Measurements from ENCODE around the gene NPPB. TPM values are rescaled to one million over a fixed set of nuclear protein-coding genes. Genes with fewer than 3 reads are reported as not detected.
A peak's percentile ranks its signal among the peaks of the same experiment; 100 is the strongest.

Gene NPPB
- total RNA-seq, 2 donors from 2014 or later = 45.8 to 51.9 TPM

- Histone ChIP-seq H3K27me3 (ENCODE audit: control insufficient read depth, insufficient read depth, low read length, poor library complexity, severe bottlenecking) (no peaks in the 10 kb centered on the region), H3K4me1 (ENCODE audit: control insufficient read depth, insufficient read depth, low read length) (no peaks in the 10 kb centered on the region), H3K27ac (ENCODE audit: low read depth, low read length) (no peak overlapping the region), H3K9ac (ENCODE audit: extremely low read depth, low read length, poor library complexity, severe bottlenecking) (no peak overlapping the region), H3K9me3 (ENCODE audit: control insufficient read depth, low read length) (no peaks in the 10 kb centered on the region), H3K4me3 (ENCODE audit: low read length) (no peak overlapping the region), H3K36me3 (ENCODE audit: control insufficient read depth, insufficient read depth, low read length) (peaks cover 41% of the 10 kb centered on the region)
- Mint-ChIP-seq H3K4me1 (peaks cover 2% of the 10 kb centered on the region), H3K27ac (no peak overlapping the region), H3K4me3 (no peak overlapping the region), H3K36me3 (ENCODE audit: low read depth) (peaks cover 46% of the 10 kb centered on the region), H3K9me3 (no peaks in the 10 kb centered on the region), H3K27me3 (ENCODE audit: insufficient read depth) (no peaks in the 10 kb centered on the region)
- DNase-seq = peak; percentile 57
- TF ChIP-seq CTCF (conservative IDR thresholded peaks at IDR 0.05) = peak; percentile 37
- WGBS, 2 experiments (ENCODE audit: insufficient coverage in 1 of 2, insufficient read length in 1 of 2) = 81 to 83% methylated on average over 4 of the region's 5 CpGs
Observed at GRCh38 chr1:11845641-11846335, 13.0 kb downstream of the NPPB start.

- no peak for DNase-seq
- Histone ChIP-seq H3K27ac (ENCODE audit: low read depth, low read length) (no peak overlapping the region), H3K4me1 (ENCODE audit: control insufficient read depth, insufficient read depth, low read length) (no peaks in the 10 kb centered on the region), H3K27me3 (ENCODE audit: control insufficient read depth, insufficient read depth, low read length, poor library complexity, severe bottlenecking) (no peaks in the 10 kb centered on the region), H3K36me3 (ENCODE audit: control insufficient read depth, insufficient read depth, low read length) (peaks cover 67% of the 10 kb centered on the region), H3K9ac (ENCODE audit: extremely low read depth, low read length, poor library complexity, severe bottlenecking) (no peak overlapping the region), H3K4me3 (ENCODE audit: low read length) (no peak overlapping the region), H3K9me3 (ENCODE audit: control insufficient read depth, low read length) (no peaks in the 10 kb centered on the region)
- no peak overlapping the region for H3K27ac Mint-ChIP-seq
- no peaks in the 10 kb centered on the region for H3K27me3 Mint-ChIP-seq (ENCODE audit: insufficient read depth)
- peaks cover 61% of the 10 kb centered on the region for H3K36me3 Mint-ChIP-seq (ENCODE audit: low read depth)
- no peak overlapping the region for H3K4me3 Mint-ChIP-seq
- H3K9me3 Mint-ChIP-seq = no peaks in the 10 kb centered on the region
- 94 to 95% methylated on average over 16 to 19 of the region's 19 CpGs for WGBS, 2 experiments (ENCODE audit: insufficient coverage in 1 of 2, insufficient read length in 1 of 2)
- peaks cover 2% of the 10 kb centered on the region for H3K4me1 Mint-ChIP-seq
- no peak for TF ChIP-seq CTCF (conservative IDR thresholded peaks at IDR 0.05)
Observed at GRCh38 chr1:11842154-11843041, 16.3 kb downstream of the NPPB start.

DNA sequence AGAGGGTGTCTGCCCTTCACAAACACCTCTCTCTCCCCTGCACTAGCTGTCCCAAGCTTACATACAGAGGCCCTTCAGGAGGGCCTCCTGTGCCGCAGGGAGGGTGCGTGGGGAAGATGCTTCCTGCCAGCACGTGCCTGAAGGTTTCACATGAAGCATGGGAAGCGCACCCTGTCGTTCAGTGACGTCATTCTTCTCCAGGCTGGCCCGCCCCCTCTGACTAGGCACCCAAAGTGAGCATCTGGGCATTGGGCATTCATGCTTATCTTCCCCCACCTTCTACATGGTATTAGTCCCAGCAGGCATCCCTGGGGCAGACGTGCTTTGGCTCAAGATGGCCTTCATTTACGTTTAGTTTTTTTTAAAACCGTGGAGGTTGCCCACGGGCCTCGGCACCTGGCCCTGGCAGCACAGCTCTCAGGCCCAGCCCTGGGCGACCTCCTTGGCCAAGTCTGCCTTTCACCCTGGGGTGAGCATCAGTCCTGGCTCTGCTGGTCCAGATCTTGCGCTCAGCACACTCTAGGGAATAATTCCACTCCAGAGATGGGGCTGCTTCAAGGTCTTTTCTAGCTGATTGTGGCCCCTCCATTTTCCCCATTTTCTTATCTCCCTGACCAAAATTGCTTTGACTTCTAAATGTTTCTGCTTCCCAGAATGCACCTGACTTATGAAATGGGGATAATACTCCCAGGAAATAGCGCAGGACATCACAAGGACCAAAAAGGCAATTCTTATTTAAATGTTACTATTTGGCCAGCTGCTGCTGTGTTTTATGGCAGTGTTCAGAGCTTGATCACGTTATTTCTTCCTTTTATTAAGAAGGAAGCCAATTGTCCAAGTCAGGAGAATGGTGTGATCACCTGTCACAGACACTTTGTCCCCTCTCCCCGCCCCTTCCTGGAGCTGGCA, 17.2 kb downstream of the NPPB start:
- Mint-ChIP-seq H3K27ac (no peak overlapping the region), H3K4me1 (peaks cover 2% of the 10 kb centered on the region), H3K9me3 (no peaks in the 10 kb centered on the region), H3K4me3 (no peak overlapping the region), H3K27me3 (ENCODE audit: insufficient read depth) (no peaks in the 10 kb centered on the region), H3K36me3 (ENCODE audit: low read depth) (peaks cover 59% of the 10 kb centered on the region)
- Histone ChIP-seq H3K4me1 (ENCODE audit: control insufficient read depth, insufficient read depth, low read length) (no peaks in the 10 kb centered on the region), H3K9me3 (ENCODE audit: control insufficient read depth, low read length) (no peaks in the 10 kb centered on the region), H3K27ac (ENCODE audit: low read depth, low read length) (no peak overlapping the region), H3K27me3 (ENCODE audit: control insufficient read depth, insufficient read depth, low read length, poor library complexity, severe bottlenecking) (no peaks in the 10 kb centered on the region), H3K36me3 (ENCODE audit: control insufficient read depth, insufficient read depth, low read length) (peaks cover 70% of the 10 kb centered on the region), H3K4me3 (ENCODE audit: low read length) (no peak overlapping the region), H3K9ac (ENCODE audit: extremely low read depth, low read length, poor library complexity, severe bottlenecking) (no peak overlapping the region)
- WGBS, 2 experiments (ENCODE audit: insufficient coverage in 1 of 2, insufficient read length in 1 of 2) = 92 to 94% methylated on average over 13 to 17 of the region's 17 CpGs
- DNase-seq = no peak
- no peak for TF ChIP-seq CTCF (conservative IDR thresholded peaks at IDR 0.05)

Data from endodermal cell (in vitro differentiated cells).